ENCODE measurements around the gene PRRT1B. TPM values are rescaled to one million over a fixed set of nuclear protein-coding genes. Genes with fewer than 3 reads are reported as not detected.

PRRT1B gene
- total and polyA plus RNA-seq, 2 donors (not counting 1 experiment from before 2014, with no cell fraction given) = not detected

DNA sequence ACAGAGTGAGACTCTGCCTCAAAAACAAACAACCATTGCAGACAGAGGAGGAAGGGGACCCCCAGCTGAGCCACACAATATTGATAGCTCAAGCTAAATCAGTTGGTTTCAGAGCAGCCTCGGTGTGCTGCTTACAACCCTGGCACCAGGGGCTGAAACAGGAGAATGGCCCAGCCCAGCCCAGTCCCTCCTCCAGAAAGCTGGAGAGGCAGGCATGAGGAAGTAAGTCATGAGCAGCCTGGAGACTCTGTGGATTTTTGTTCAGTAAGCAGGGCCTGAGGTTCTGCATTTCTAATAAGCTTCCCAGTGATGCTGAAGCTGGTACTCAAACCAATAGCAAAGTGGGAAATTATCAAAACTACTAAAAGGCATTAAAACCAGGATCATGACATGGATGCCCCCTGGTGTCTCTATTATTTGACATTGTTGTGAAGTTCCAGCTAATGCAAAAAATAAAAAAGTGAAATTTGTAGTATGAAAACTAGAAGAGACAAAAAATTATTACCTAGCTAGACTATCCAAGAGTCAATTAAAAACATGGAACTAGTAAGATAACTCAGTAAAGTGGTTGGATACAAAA, 14.2 kb downstream of the PRRT1B start:
- Histone ChIP-seq H3K27ac (ENCODE audit: insufficient read depth, low read length) (no peak overlapping the region), H3K79me2 (ENCODE audit: control insufficient read depth, insufficient read depth, low read length) (no peaks in the 10 kb centered on the region), H3K4me3 (replicated peaks in 1 of 4; ENCODE audit: control extremely low read depth in 1 of 4, insufficient read depth in 1 of 4, low read depth in 3 of 4, low read length in 4 of 4) (no peak overlapping the region), H3K9ac (ENCODE audit: insufficient read depth, low read length) (no peak overlapping the region), H4K20me1 (ENCODE audit: control insufficient read depth, extremely low read depth, insufficient read depth, low read length) (no peaks in the 10 kb centered on the region), H3K4me2 (ENCODE audit: extremely low read depth, insufficient read depth, low read length) (no peak overlapping the region), H2AFZ (ENCODE audit: low read length) (no peak overlapping the region), H3K27me3 (ENCODE audit: control insufficient read depth, insufficient read depth, low read length) (peaks cover 6% of the 10 kb centered on the region), H3K4me1 (ENCODE audit: control insufficient read depth, extremely low read depth, insufficient read depth, low read length) (no peaks in the 10 kb centered on the region), H3K36me3 (ENCODE audit: control insufficient read depth, insufficient read depth, low read length) (no peaks in the 10 kb centered on the region), H3K9me3 (ENCODE audit: control insufficient read depth, insufficient read depth, low read depth, low read length) (no peaks in the 10 kb centered on the region)
- TF ChIP-seq, protein P1, sequence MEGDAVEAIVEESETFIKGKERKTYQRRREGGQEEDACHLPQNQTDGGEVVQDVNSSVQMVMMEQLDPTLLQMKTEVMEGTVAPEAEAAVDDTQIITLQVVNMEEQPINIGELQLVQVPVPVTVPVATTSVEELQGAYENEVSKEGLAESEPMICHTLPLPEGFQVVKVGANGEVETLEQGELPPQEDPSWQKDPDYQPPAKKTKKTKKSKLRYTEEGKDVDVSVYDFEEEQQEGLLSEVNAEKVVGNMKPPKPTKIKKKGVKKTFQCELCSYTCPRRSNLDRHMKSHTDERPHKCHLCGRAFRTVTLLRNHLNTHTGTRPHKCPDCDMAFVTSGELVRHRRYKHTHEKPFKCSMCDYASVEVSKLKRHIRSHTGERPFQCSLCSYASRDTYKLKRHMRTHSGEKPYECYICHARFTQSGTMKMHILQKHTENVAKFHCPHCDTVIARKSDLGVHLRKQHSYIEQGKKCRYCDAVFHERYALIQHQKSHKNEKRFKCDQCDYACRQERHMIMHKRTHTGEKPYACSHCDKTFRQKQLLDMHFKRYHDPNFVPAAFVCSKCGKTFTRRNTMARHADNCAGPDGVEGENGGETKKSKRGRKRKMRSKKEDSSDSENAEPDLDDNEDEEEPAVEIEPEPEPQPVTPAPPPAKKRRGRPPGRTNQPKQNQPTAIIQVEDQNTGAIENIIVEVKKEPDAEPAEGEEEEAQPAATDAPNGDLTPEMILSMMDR (conservative IDR thresholded peaks at IDR 0.05 in 1 of 2, IDR thresholded peaks at IDR 0.05 in 1 of 2; ENCODE audit: low read depth in 1 of 2, low read length in 2 of 2) = no peak
- no peak for TF ChIP-seq EZH2 (IDR thresholded peaks at IDR 0.05; ENCODE audit: low read length, missing control alignments)
- DNase-seq (ENCODE audit: low read depth in 2 of 2) = no peak

DNA sequence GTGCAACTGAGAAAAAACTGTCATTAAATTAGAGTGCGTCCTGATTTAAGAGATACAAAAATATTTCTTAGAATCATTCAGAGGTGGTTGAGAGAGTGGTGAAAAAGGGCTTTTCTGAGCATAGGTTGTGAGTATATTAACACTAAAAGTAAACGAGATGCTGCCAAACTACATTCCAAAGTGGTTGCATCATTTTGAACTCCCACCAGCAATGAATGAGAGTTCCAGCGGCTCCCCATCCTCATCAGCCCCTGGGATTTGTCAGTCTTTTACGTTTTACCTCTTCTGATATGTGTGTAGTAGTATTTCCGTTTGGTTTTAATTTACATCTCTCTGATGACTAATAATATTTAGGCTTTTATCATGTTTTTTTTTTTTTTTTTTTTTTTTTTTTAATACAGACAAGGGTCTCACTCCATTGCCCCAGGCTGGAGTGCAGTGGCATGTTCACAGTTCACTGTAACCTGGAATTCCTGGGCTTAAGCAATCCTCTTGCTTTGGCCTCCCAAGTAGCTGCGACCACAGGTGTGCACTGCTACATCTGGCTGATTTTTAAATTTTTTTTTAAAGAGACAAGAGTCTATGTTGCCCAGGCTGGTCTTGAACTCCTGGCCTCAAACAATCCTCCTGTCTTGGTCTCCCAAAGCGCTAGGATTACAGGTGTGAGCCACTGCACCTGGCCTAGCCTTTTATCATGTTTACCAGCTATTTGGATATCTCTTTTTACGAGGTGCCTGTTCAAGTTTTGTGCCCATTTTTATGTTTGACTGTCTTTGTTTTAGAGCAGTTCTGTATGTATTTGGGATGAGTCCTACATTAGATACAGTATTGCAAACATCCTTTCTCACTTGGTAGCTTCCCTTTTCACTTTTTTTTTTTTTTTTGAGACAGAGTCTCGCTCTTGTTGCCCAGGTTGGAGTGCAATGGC, 17.0 kb downstream of the PRRT1B start:
- Histone ChIP-seq H3K4me1 (ENCODE audit: control insufficient read depth, extremely low read depth, insufficient read depth, low read length) (no peaks in the 10 kb centered on the region), H3K9ac (ENCODE audit: insufficient read depth, low read length) (no peak overlapping the region), H3K4me3 (replicated peaks in 1 of 4; ENCODE audit: control extremely low read depth in 1 of 4, insufficient read depth in 1 of 4, low read depth in 3 of 4, low read length in 4 of 4) (no peak overlapping the region), H3K36me3 (ENCODE audit: control insufficient read depth, insufficient read depth, low read length) (no peaks in the 10 kb centered on the region), H3K4me2 (ENCODE audit: extremely low read depth, insufficient read depth, low read length) (no peak overlapping the region), H4K20me1 (ENCODE audit: control insufficient read depth, extremely low read depth, insufficient read depth, low read length) (no peaks in the 10 kb centered on the region), H3K27me3 (ENCODE audit: control insufficient read depth, insufficient read depth, low read length) (no peaks in the 10 kb centered on the region), H3K27ac (ENCODE audit: insufficient read depth, low read length) (no peak overlapping the region), H3K79me2 (ENCODE audit: control insufficient read depth, insufficient read depth, low read length) (no peaks in the 10 kb centered on the region), H2AFZ (ENCODE audit: low read length) (no peak overlapping the region), H3K9me3 (ENCODE audit: control insufficient read depth, insufficient read depth, low read depth, low read length) (no peaks in the 10 kb centered on the region)
- peak in 1 of 2 donors; percentile 62 for DNase-seq (ENCODE audit: low read depth in 2 of 2)
- TF ChIP-seq, protein P1 (conservative IDR thresholded peaks at IDR 0.05 in 1 of 2, IDR thresholded peaks at IDR 0.05 in 1 of 2; ENCODE audit: low read depth in 1 of 2, low read length in 2 of 2) = no peak
- no peak for TF ChIP-seq EZH2 (IDR thresholded peaks at IDR 0.05; ENCODE audit: low read length, missing control alignments)

DNA sequence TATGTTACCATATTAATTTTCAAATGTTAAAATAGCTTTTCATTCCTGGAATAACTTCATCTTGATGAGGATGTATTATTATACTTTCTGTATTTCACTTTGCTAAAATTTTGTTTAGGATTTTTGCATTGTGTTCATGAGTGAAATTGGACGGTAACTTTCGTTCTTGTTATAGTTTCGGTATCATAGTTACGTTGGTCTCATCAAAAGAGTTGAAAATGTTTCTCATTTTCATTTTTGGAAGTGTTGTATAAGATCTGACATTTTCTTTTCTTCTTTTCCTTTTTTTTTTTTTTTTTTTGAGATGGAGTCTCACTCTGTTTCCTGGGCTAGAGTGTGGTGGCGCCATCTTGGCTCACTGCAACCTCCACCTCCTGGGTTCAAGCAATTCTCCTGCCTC, 20.0 kb downstream of the PRRT1B start:
- no peaks in the 10 kb centered on the region for H4K20me1 ChIP-seq (ENCODE audit: control insufficient read depth, extremely low read depth, insufficient read depth, low read length)
- no peak overlapping the region for H3K27ac ChIP-seq (ENCODE audit: insufficient read depth, low read length)
- H3K4me1 ChIP-seq (ENCODE audit: control insufficient read depth, extremely low read depth, insufficient read depth, low read length) = no peaks in the 10 kb centered on the region
- H3K9ac ChIP-seq (ENCODE audit: insufficient read depth, low read length) = no peak overlapping the region
- H3K4me3 ChIP-seq (replicated peaks in 1 of 4; ENCODE audit: control extremely low read depth in 1 of 4, insufficient read depth in 1 of 4, low read depth in 3 of 4, low read length in 4 of 4) = no peak overlapping the region
- H3K4me2 ChIP-seq (ENCODE audit: extremely low read depth, insufficient read depth, low read length) = no peak overlapping the region
- no peak for DNase-seq (ENCODE audit: low read depth in 2 of 2)
- no peak overlapping the region for H2AFZ ChIP-seq (ENCODE audit: low read length)
- no peaks in the 10 kb centered on the region for H3K9me3 ChIP-seq (ENCODE audit: control insufficient read depth, insufficient read depth, low read depth, low read length)
- H3K79me2 ChIP-seq (ENCODE audit: control insufficient read depth, insufficient read depth, low read length) = no peaks in the 10 kb centered on the region
- no peaks in the 10 kb centered on the region for H3K36me3 ChIP-seq (ENCODE audit: control insufficient read depth, insufficient read depth, low read length)
- no peak for TF ChIP-seq EZH2 (IDR thresholded peaks at IDR 0.05; ENCODE audit: low read length, missing control alignments)
- TF ChIP-seq, protein P1 (conservative IDR thresholded peaks at IDR 0.05 in 1 of 2, IDR thresholded peaks at IDR 0.05 in 1 of 2; ENCODE audit: low read depth in 1 of 2, low read length in 2 of 2) = no peak
- no peaks in the 10 kb centered on the region for H3K27me3 ChIP-seq (ENCODE audit: control insufficient read depth, insufficient read depth, low read length)

All from fibroblast of lung (primary cell).